AG09319 (cell line): ENCODE results near the gene ITPKC.
A peak's percentile ranks its signal among the peaks of the same experiment; 100 is the strongest.

Source experiments
- DNase-seq: peaks from one replicate; pipeline ENCODE4 v3.0.0-alpha.2; 2010; ENCODE audit warnings: low read depth; ENCODE audit errors: extremely low read depth
- CTCF ChIP-seq: IDR thresholded peaks from 2 replicates; pipeline ENCODE4 v1.5.1; 2011; ENCODE audit warnings: low read depth, mild to moderate bottlenecking, inconsistent platforms, low read length, moderate library complexity

ITPKC gene

GRCh38 chr19:40685016-40685526, 31.8 kb upstream of the ITPKC start:
- no peak for TF ChIP-seq CTCF
- no peak for DNase-seq

- DNase-seq = no peak
- no peak for TF ChIP-seq CTCF
Measured at GRCh38 chr19:40685563-40685962, 31.3 kb upstream of the ITPKC start.

DNA sequence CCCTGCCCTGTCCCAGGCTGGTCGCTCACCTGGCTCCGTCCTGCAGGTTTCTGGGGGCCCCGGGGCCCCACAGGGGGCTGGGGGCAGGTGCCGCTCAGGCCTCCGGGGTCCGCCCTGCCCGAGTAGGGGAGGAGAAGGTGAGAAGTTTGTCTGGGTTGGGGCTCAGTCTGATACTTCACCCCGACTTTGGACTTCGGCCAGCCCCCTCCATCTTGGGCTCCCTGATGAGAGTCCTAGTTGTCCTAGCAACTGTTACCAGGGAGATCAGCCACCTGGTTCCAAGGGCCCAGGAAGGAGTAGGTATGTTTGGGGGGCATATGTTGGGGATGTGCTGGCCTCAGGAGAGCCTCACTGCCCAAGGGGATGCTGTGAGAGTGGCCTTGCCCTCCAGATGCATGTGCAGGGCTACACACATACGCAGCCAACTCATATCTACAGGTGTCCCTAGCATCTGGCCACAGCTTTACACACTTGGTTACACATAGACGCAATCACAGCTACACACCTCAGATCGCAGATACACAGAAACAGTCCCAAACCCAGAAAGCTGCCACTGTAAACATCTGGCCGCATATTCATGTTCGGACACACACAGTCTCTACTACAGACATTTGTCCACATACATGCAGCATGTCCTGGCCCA, 29.9 kb upstream of the ITPKC start:
- TF ChIP-seq CTCF = no peak
- no peak for DNase-seq

GRCh38 chr19:40687525-40688016, 29.3 kb upstream of the ITPKC start:
- peak; percentile 42 for DNase-seq
- TF ChIP-seq CTCF = no peak

DNA sequence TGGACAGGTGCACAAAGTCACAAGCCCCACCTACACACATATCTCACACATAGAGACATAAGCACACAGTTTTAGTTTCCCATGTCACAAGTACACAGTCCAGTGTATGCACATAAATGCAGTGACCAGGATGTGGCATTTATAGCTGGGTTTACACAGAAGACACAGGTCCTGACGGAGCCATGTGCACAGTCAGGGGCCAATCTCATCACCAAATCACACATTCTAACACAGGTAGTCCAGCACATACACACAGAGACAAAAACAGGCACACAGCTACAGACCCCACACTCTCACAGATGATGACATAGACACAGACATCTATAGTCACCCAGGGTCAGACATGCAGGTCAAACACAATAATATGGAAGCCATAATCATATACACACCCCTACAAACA, 28.6 kb upstream of the ITPKC start:
- no peak for TF ChIP-seq CTCF
- DNase-seq = no peak

- no peak for TF ChIP-seq CTCF
- DNase-seq = no peak
Measured at GRCh38 chr19:40688987-40689338, 27.9 kb upstream of the ITPKC start.

DNA sequence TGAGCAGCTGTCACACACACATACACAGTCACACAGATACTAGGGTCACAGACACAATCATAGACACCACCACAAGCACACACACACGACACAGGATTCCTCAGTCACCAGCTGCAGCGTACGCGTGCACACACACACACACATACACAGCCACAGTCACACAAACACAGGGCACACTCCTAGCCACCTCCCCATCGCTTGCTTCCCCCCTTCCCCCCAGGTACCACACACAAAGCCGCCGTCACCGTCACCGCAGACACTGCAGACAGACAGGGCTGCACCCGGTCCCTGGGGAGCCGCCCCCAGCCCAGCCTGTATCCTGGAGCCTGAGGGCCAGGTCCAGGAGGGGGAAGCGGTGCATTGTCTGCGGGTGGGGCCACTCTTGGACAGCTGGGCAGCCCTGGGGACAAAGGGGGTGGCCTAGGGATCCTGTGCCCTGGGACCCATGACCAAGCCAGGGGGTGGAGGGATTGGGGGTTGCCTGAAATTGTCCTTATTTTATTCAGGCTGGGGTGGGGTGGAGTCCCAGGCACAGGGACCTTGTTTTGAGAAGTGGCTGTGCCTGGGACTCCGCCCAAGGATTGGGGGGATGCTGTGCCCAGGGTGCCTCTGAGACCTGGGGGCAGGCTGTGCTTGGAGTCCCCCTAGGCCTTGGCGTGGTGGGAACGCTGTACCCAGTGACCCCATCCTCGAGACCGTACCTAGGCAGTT, 27.4 kb upstream of the ITPKC start:
- TF ChIP-seq CTCF = no peak
- DNase-seq = no peak
